Kidney (tissue), 14 donors: ENCODE results near the gene FYB1. TPM values are rescaled to one million over a fixed set of nuclear protein-coding genes. Genes with fewer than 3 reads are reported as not detected.

Experiments
- DNase-seq, 5 donors: peaks; one replicate each; pipeline ENCODE4 v3.0.0-alpha.2; 2013 to 2020
- FAIRE-seq: peaks from 2 replicates; lab custom pipeline; 2012; peaks lifted over from hg19 to GRCh38; lab: Jason Lieb, UNC
- H3K27ac ChIP-seq, 2 donors: one replicate each; pipeline ENCODE4 v1.7.0; 2013; ENCODE audit warnings: low read depth in 2 of 2, low read length in 2 of 2, inconsistent platforms in 1 of 2
- H3K27me3 ChIP-seq: one replicate; pipeline ENCODE4 v1.7.1; 2013; ENCODE audit warnings: low read length, inconsistent platforms; ENCODE audit not compliant: control insufficient read depth, insufficient read depth
- H3K36me3 ChIP-seq, 3 donors: one replicate each; pipeline versions ENCODE4 v1.7.0 to v1.7.1; 2013; ENCODE audit warnings: low read length in 3 of 3, control low read depth in 1 of 3, inconsistent platforms in 1 of 3; ENCODE audit not compliant: insufficient read depth in 3 of 3, control insufficient read depth in 2 of 3
- H3K4me1 ChIP-seq, 3 donors: one replicate each; pipeline versions ENCODE4 v1.7.0 to v1.7.1; 2013; ENCODE audit warnings: low read length in 3 of 3, inconsistent platforms in 1 of 3, low read depth in 1 of 3; ENCODE audit not compliant: control insufficient read depth in 2 of 3, insufficient read depth in 2 of 3
- H3K4me3 ChIP-seq, 3 donors: one replicate each; pipeline versions ENCODE4 v1.7.0 to v1.8.1; 2013; ENCODE audit warnings: low read length in 3 of 3, control low read depth in 1 of 3, inconsistent platforms in 1 of 3
- H3K9ac ChIP-seq, 3 donors: one replicate each; pipeline versions ENCODE4 v1.7.0 to v1.7.1; 2013; ENCODE audit warnings: low read length in 3 of 3, control low read depth in 1 of 3, inconsistent platforms in 1 of 3
- H3K9me3 ChIP-seq, 3 donors: one replicate each; pipeline versions ENCODE4 v1.7.0 to v1.7.1; 2013; ENCODE audit warnings: low read length in 3 of 3, control low read depth in 1 of 3, inconsistent platforms in 1 of 3; ENCODE audit not compliant: control insufficient read depth in 2 of 3, insufficient read depth in 1 of 3
- intact Hi-C: fragments of 100-400 bp; cut with DNase I; formaldehyde crosslinking; loops from one replicate; pipeline ENCODE4 v1.11.1; 2022
- polyA plus RNA-seq: library from polyadenylated mRNA; stranded (reverse); fragments of 350-450 nt; fragmentation: Illumina TruSeq; extraction: RNeasy Lipid Tissue Mini Kit (QIAGEN cat#74804); gene quantifications from one replicate; pipeline ENCODE4 v1.2.3, GENCODE V29; 2014; ENCODE audit warnings: low read depth, low replicate concordance; ENCODE audit not compliant: insufficient read depth
- total RNA-seq: library from RNA; stranded (reverse); fragmentation: NEBNext Ultra II Directional; extraction: Animal tissue kit (Norgen Biotek cat#: 25700); gene quantifications from one replicate; pipeline ENCODE4 v1.2.1, GENCODE V29; 2021
- TF ChIP-seq, protein P1 (sequence below): IDR thresholded peaks from 3 replicates; pipeline ENCODE4 v1.5.1; 2012; ENCODE audit warnings: mild to moderate bottlenecking, moderate library complexity, borderline replicate concordance; ENCODE audit not compliant: insufficient read depth; ENCODE audit errors: extremely low read depth
- donor health status: control.
- donor health status: control.
- donor health status: control.
- donor health status: control.
- donor health status: control.
- donor health status: DM: yes; HTN: yes; CAD: no.
- donor health status: Normal renal cell carcinoma (clear cell type).

Gene FYB1
- total and polyA plus RNA-seq, 2 donors from 2014 or later = 2.3 to 53.7 TPM

GRCh38 chr5:39203275-39203922 lies 16.0 kb downstream of the FYB1 start:
- TF ChIP-seq, protein P1, sequence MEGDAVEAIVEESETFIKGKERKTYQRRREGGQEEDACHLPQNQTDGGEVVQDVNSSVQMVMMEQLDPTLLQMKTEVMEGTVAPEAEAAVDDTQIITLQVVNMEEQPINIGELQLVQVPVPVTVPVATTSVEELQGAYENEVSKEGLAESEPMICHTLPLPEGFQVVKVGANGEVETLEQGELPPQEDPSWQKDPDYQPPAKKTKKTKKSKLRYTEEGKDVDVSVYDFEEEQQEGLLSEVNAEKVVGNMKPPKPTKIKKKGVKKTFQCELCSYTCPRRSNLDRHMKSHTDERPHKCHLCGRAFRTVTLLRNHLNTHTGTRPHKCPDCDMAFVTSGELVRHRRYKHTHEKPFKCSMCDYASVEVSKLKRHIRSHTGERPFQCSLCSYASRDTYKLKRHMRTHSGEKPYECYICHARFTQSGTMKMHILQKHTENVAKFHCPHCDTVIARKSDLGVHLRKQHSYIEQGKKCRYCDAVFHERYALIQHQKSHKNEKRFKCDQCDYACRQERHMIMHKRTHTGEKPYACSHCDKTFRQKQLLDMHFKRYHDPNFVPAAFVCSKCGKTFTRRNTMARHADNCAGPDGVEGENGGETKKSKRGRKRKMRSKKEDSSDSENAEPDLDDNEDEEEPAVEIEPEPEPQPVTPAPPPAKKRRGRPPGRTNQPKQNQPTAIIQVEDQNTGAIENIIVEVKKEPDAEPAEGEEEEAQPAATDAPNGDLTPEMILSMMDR = no peak
- peak; percentile 27 for FAIRE-seq
- DNase-seq = no peak
- H3K4me3 ChIP-seq = no peak overlapping the region
- H3K9ac ChIP-seq = no peak overlapping the region
- intact Hi-C loops = no loop called here
- H3K36me3 ChIP-seq = no peaks in the 10 kb centered on the region
- H3K27ac ChIP-seq = no peak overlapping the region
- no peaks in the 10 kb centered on the region for H3K27me3 ChIP-seq
- H3K4me1 ChIP-seq = no peaks in the 10 kb centered on the region
- no peaks in the 10 kb centered on the region for H3K9me3 ChIP-seq

DNA sequence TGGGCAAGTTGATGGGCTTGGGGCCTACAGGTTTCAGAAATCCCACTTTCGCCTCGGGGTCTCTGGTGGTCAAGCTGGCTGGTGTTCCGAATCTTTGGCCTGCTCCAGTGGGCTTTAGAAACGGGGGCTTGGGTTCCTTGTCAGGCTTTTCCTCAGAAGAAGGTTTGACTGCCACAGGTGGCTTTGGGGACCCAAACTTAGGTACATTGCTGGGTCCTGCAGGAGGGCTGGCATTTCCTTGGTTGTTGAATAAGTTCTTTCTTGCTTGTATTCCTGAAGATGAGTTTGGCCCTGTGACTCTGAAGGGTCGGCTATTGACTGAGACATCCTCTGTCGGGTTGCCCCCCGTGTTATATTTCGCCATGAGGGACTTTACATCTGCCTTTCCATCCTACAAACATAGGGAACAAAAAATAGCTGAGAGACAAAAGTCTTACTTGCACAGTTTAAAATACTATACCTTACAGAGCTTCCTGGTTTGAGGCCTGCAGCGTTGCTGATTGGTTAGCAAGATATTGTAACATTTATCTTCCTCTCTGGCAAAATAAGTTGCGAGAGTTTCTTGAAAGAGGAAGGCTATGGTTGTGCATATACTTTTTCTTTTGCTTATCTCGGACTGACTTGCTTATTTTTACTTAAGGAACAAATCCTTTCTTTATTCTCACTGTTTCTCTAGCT lies 16.6 kb downstream of the FYB1 start:
- no peak overlapping the region for H3K4me3 ChIP-seq
- no peaks in the 10 kb centered on the region for H3K36me3 ChIP-seq
- H3K9ac ChIP-seq = no peak overlapping the region
- DNase-seq = no peak
- TF ChIP-seq, protein P1 = no peak
- no peak overlapping the region for H3K27ac ChIP-seq
- no peaks in the 10 kb centered on the region for H3K9me3 ChIP-seq
- intact Hi-C loops = no loop called here
- H3K27me3 ChIP-seq = no peaks in the 10 kb centered on the region
- no peak for FAIRE-seq
- no peaks in the 10 kb centered on the region for H3K4me1 ChIP-seq

- TF ChIP-seq, protein P1 = no peak
- no peak for DNase-seq
- intact Hi-C loops = no loop called here
- Histone ChIP-seq H3K27me3 (no peaks in the 10 kb centered on the region), H3K9me3 (no peaks in the 10 kb centered on the region), H3K4me3 (no peak overlapping the region), H3K4me1 (no peaks in the 10 kb centered on the region), H3K27ac (no peak overlapping the region), H3K36me3 (no peaks in the 10 kb centered on the region), H3K9ac (no peak overlapping the region)
- no peak for FAIRE-seq
Observed at GRCh38 chr5:39201781-39202596, 17.4 kb downstream of the FYB1 start.
